Right ventricle myocardium superior (tissue), 1 donor: ENCODE results near the gene SRSF10. TPM values are rescaled to one million over a fixed set of nuclear protein-coding genes. Genes with fewer than 3 reads are reported as not detected.
"Not testable (repeated sequence)": the region's sequence is repeated elsewhere in the genome, so short reads cannot be mapped to it uniquely, and the experiment has no call there.

Experiments
- ATAC-seq: fragments of 200-7000 bp; cut with Tn5 transposase; one replicate; pipeline ENCODE4 v1.9.1; 2020; ENCODE audit warnings: mild to moderate bottlenecking; ENCODE audit not compliant: poor library complexity
- DNase-seq: peaks from one replicate; pipeline ENCODE4 v3.0.0-alpha.2; 2020
- intact Hi-C: fragments of 100-400 bp; cut with DNase I; formaldehyde crosslinking; loops from one replicate; pipeline ENCODE4 v1.11.2; 2022
- total RNA-seq: library from RNA; stranded (reverse); fragmentation: NEBNext Ultra II Directional; extraction: Animal tissue kit (Norgen Biotek cat#: 25700); gene quantifications from one replicate; pipeline ENCODE4 v1.2.1, GENCODE V29; 2021
- donor health status: DM: no; HTN: yes; CAD: no; lungs with severe emphysema.

Gene SRSF10
- total RNA-seq, 1 donor from 2014 or later = 51.9 TPM

DNA sequence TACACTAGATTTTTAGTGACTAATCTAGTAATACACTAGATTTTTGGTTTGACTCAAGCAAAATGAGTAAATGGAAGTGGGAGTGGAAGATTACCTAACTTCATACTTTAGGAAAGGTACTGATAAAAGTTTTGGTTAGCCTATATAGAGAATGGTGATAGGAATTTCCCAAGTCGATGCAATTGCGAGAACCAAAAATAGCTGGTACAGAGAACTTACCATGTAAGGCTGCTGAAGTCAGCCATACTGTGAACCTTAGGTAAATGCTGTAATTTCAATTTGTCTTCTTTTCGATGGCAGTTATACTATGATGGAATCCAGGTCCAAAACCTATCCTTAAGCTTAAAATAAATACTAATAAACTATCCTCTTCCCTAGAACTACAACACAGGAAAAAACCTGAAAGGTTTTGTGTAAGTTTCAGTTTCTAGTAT lies 15.9 kb downstream of the SRSF10 start:
- DNase-seq (no peak), ATAC-seq (no peak)
- intact Hi-C loops = no loop called here

DNA sequence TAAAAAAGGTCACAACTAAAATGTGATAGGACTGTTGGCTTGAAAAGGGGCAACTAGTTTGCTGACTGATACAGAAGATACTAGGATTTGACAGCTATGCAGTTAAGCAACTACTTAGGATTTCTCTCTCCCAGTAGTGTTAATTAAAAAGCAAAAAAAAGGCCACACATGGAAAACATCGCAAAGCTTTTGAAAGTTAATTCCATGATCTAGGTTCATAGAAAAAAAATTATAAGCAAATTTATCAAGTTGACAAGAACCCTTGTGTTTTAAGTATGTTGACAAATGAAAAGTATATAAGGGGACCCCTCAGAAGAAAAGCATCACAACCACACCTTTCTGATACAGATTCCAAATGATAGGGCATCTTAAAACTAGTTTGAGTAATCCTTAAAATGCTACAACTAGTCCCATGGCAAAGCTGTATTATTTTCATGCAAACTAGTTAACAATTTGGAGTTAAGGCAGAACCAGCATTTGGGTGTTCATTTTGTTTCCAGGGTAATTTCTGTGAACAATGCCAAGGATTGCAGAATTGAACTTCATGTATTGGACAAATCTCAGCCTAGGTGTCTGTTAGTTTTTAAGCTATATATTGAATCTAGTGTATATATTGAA lies 16.4 kb downstream of the SRSF10 start:
- ATAC-seq = no peak
- no peak for DNase-seq

DNA sequence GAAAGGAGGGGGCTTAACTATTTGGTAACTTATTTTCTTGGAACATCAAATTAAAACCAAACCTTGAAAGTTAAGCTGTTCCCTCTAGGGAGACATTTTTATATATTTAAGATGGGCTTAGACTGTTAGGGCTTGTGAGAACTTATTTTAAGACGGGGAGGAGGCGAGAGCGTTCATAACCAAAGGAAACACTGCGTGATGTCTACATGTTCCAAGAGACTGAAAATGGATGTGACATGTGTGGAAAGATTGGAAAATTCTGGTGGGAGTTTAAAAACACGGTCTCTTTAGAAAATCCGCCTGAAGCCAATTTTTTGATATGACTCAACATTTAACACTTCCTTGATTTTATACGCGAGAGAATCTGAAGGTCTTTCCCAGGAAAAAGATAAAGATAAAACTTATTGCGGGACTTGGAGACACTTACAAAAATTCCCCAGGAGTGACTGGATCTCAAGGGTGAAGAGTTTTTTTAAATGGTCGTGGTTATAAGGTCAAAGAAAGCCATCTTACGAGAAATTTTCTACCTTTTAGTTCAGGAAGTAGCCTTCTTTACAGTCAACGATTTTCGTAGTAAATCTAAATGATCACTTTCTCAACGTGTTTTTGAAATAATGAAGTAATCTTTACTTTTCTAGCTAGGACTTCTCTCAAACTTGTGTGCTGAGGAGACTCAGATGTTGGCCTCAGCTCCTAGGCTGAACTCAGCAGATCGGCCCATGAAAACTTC lies 19.7 kb downstream of the SRSF10 start:
- intact Hi-C loops = no loop called here

More for the DNA sequence above, 16.4 kb downstream of the SRSF10 start:
- intact Hi-C loops = no loop called here

DNA sequence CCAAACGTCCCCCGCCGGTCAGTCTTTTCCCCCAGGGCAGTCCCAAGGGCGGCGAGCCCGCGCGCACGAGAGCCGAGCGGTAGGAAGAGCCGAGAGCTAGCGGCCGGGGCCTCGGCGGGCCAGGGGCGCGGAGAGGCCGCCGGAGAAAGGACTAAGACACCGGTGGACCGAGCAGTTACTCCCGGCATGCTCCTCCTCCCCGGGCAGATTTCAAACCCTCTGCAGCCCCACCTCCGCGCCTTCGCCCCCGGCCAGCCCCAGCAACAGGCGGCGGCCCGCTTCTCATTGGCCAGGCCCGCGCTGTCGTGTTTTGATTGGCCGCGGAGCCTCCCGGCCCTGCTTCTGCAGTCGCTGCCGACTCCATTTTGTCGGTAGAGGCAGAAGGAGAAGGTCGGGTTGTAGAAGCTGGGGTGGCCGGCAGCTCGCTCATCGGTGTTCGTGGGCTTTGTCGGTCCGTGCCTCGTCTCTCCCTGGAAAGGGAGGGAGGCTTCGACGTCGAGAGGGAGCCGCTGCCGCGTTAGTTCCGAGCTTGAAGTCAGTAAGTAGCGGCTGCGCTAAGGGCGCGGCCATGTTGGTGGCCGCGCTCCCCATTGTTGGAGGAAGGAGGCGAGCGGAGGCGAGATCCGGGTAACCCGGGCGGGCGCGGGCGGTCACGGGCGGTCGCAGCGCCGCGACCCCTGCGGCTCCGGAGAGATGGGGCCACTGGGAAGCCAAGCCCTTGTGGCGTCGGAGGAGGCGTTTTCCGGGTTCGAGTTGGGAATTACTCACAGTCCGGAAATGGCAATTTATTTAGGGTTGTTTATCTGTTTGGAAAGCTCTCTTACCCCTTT lies 20.5 kb downstream of the SRSF10 start, which contains the start of gene PNRC2:
PNRC2 (plus strand) TSS at position 368 of the 830 bp plus-strand sequence. CDS start 1,630 bp downstream, outside the sequence.
- peak; percentile 98 for DNase-seq
- intact Hi-C loops = no loop called here
- peak; percentile 97 for ATAC-seq

More for the DNA sequence above, 19.7 kb downstream of the SRSF10 start:
- DNase-seq (no peak), ATAC-seq (peak; percentile 5)

DNA sequence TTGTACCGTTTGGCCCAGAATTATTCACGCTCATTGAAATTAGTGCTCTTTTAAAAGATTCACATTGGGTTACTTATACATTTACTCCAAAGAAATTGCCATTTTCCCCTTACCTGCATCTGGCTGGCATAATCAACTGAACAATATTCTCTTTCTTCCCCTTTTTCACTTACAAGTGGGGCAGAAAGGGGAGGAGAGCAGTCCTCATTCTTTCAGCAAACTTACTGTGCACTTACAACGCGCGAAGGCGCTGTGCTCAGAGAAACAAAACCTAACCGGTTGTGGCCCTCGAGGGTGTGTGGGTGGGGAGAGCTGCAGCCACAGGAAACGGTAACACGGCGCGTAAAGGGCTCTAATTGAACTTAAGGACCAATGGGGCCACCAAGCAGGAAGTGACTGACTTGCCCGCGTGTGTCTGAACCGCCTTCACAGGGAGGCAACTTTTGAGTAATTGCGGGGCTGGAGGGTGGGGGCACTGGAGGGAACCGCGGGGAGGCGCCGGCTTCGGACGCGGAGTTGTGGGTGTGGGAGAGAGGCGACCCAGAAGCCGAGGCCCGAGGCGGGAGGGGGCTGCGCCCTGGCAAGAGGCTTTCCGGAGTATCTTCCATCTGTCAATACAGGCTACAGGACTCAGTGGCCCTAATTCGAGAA lies 21.2 kb downstream of the SRSF10 start:
- intact Hi-C loops = no loop called here
- ATAC-seq (peak; percentile 75), DNase-seq (peak; percentile 88)

DNA sequence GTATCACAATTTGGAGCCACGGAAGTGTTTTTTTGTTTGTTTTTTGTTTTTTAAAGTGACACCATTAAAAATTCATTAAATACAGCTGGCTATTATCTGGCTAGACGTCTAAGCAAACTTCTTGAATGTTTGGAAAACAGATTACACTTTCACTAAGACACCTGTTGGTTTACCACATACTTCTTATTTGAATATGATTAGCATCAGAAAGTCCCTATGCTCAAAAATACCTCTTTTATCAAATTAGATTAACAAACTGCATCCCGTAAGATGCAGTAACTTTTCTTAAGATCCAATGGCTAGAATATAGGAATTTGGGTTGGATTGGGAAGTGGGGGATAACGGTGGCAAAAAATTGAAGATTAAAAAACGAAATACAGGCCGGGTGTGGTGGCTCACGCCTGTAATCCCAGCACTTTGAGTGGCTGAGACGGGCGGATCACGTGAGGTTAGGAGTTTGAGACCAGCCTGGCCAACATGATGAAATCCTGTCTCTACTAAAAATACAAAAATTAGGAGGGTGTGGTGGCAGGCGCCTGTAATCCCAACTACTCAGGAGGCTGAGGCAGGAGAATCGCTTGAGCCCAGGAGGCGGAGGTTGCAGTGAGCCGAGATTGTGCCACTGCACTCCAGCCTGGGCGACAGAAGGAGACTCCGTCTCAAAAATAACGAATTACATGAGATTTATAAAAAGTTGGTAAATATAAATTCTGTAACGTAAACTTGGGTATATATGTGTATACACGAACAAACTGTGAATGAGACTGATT lies 21.9 kb downstream of the SRSF10 start:
- intact Hi-C loops, DNase-seq, ATAC-seq: not testable (repeated sequence)

DNA sequence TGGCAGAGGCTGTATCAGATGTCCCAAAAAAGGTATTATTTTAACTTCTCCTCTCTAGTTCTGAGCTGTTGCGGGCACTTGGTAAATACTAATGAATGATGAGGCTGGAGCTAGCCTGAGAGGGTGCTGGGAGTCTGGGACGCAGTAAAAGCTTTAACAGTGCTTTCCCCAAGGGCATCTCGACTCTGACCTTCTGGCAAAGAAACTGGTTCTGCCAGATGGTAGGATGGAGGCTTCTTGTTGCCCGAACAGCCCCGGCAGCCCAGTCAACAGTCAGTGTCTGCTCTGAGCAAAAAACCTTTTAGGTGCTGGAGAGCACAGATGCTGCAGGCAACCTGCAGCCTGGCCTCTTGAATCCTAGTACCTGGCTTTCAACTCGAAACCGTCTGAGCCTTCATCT lies 23.0 kb downstream of the SRSF10 start:
- intact Hi-C loops = no loop called here
- DNase-seq (no peak), ATAC-seq (no peak)

DNA sequence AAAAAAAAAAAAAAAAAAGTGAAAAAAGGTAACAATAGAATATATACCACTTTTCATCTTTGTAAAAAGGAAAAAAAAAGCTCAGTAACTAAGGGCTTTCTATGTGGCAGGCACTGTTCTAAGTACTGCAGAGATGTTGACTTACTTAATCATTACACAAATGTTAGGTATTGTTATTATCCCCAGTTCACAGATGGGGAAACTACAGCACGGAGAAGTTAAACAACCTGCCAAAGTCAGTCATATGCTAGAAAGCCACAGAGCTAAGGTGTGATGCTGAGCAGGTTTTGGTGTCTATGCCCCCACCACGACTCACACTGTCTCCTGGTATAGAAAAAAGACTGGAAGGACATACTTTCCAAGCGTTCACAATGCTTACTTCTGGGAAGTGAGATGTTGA lies 27.1 kb downstream of the SRSF10 start:
- intact Hi-C loops = no loop called here
- DNase-seq (no peak), ATAC-seq (no peak)

DNA sequence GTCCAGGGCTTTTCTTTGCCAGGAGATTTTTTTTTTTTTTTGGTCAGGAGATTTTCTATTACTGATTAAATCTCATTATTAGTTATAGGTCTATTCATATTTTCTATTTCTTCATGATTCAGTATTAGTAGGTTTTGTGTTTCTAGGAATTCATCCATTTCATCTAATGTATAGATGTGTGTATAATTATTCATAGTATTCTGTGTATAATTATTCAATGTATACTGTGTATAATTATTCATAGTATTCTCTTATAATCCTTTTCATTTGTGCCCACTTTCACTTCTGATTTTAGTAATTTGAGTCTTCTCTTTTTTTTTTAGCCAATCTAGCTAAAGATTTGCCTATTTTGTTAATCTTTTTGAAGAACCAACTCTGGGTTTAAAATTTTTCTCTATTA lies 32.8 kb downstream of the SRSF10 start:
- intact Hi-C loops = no loop called here
- no peak for ATAC-seq
- DNase-seq = no peak

DNA sequence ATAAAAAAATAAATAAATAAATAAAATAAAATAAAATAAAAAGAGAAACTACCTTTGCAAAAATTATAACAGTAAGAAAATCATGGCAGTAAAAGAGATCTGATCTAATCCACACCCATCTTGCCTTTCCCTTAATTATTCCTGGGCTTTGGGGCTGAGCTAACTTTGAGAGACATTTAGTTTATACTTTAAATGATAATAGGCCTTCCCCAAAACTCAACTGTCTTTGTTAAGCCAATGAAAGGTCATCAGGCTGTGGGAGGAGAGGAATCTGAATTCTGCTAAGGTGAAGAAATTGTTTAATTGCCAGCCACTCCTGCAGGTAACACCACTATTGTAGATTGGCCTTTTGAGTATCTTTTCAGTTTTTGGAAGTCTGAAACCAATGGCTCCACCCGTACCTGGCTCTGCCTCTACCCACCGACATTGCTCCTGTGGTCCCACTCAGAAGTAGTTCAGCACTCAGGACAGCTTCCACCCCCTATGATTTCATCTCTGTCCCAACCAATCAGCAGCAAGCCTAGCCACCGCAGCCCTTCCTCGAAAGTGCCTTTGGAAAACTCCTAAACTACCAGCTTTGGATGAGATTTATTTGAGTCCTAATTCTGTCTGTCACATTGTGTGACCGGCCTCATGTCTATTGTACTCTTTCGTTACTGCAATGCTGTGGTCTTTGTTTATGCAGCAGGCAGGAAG lies 43.5 kb downstream of the SRSF10 start:
- no peak for ATAC-seq
- DNase-seq = no peak
- intact Hi-C loops = no loop called here

DNA sequence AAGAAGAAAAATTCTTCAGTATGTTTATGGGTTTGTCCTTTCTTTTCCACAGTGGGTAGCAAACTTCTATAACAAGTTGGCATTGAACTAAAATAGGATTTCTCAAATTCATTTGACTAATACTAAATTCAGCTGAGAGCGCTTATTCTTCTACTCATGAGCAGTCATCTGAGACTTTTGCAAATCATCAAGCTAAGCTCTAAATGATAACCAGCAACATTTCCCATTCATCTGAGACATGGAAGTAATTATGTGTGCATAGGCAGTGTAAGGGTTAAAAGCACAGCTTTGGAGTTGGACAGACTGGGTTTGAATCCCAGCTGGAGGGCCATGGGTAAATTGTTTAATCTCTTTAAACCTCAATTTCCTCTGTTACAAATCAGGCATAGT lies 48.6 kb downstream of the SRSF10 start:
- DNase-seq (no peak), ATAC-seq (no peak)
- intact Hi-C loops = no loop called here

DNA sequence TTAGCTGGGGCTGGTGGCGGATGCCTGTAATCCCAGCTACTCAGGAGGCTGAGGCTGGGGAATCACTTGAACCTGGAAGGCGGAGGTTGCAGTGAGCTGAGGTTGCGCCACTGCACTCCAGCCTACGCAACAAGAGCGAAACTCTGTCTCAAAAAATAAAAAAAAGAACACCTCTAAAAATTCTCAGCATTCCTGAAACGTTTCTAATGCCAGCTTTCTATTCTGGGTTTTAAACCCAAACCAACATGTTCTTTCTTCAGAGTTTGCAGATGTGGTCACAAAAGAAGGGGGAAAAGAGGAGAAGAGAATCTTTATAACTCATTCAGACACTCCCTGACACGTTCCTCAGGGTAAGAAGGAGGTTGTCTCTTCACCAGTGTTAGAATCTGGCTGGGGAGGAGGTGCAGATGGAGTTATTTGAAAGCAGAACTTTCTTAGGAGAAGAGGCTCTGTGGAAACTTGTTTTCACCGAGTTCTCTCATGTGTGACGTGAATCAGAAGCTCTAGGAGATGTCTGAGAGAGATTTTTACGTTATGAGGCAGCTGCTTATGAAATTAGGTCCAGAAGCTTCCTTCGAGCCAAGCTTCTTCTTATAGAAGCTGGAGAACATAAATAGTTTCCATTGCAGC lies 49.2 kb downstream of the SRSF10 start:
- DNase-seq = no peak
- no peak for ATAC-seq
- intact Hi-C loops = no loop called here

DNA sequence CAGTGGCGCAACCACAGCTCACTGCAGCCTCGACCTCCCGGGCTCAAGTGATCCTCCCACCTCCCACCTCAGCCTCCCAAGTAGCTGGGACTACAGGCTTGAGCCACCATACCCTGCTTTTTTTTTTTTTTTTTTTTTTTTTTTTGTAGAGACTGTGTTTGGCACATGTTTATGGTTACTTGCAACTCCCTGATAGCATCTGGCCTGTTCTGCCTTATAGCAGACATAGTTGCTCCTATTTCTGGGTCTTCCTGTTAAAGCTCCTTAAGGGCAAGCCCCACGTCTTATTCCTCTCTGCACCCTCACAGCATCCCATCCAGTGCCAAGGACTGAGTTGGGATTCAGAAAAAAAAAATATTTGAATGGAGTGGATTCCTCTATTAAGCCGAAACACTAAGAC lies 49.9 kb downstream of the SRSF10 start:
- ATAC-seq (no peak), DNase-seq (no peak)
- intact Hi-C loops = no loop called here

DNA sequence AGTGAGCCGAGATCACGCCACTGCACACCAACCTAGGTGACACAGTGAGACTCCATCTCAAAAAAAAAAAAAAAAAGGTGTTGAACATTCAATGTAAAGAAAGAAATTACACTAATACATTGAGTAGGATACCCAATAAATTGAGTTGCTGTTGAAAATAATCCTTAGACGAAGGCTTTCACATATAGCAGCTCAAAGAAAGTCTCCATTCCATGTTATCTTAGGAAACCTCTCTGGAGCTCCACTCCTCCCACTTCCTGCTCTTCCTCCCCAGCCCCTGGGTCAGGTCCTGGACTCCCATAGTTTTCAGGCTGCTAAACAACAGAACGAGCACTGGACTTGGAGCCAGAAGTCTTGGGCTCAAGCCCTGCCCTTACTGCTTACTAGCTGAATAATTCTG lies 51.3 kb downstream of the SRSF10 start:
- DNase-seq (no peak), ATAC-seq (no peak)
- intact Hi-C loops = no loop called here

DNA sequence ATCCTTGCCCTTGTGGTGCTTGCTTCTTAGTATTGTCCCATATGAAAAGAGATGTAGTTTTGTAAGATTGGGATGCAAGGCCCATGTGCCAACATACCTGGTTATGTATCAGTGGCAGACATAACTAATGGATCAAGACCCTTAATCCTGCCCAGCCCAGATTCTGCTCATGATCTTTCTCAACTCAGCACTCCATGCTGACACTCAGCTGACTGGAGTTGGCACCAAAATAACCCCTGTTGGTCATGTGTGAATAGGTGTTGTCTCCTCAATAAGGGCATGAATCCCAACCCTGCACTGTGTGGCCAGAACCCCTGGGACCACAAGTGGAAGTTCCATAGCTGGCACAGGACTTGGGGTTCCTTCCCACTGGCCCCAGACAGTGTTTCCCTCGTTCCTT lies 53.0 kb downstream of the SRSF10 start:
- DNase-seq (no peak), ATAC-seq (no peak)
- intact Hi-C loops = no loop called here

DNA sequence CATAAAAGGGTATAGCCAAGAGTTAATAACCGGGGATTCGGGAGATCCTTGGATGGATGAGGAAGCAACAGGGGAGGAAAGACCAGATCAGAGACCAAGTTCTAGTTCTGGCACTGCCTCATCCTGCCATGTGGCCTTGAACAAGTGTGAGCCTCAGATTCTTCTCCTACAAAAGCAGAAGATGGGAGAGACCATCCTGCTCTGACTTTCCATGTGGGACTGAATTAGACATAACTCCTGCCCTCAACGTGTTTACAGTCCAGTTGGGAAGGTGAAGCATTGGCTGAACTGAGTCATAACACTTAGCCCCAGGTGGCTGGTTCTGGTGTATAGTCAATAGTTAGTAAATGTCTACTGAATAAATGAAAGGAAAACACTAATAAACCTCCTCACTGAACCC lies 54.8 kb downstream of the SRSF10 start:
- intact Hi-C loops = no loop called here
- ATAC-seq (no peak), DNase-seq (no peak)

DNA sequence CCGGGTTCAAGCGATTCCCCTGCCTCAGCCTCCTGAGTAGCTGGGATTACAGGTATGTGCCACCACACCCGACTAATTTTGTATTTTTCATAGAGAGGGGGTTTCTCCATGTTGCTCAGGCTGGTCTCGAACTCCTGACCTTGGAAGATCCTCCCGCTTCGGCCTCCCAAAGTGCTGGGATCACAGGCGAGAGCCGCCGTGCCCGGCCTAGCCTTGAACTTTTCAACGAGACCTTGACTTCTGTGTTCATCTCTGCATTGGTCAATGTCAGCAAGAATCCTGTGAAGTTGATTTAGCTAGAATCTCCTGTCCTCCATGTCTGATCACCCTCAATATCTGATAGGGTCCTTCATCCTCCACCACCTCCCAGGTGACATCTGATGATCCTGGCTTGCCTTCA lies 55.5 kb downstream of the SRSF10 start:
- intact Hi-C loops = no loop called here
- ATAC-seq = no peak
- no peak for DNase-seq
